NCI-H1048 (cell line): ENCODE data around the gene GPC4.

Experiments
- DNase-seq: peaks from one replicate; lab custom pipeline; 2025; lab: John Stamatoyannopoulos, UW

The GPC4 gene

DNA sequence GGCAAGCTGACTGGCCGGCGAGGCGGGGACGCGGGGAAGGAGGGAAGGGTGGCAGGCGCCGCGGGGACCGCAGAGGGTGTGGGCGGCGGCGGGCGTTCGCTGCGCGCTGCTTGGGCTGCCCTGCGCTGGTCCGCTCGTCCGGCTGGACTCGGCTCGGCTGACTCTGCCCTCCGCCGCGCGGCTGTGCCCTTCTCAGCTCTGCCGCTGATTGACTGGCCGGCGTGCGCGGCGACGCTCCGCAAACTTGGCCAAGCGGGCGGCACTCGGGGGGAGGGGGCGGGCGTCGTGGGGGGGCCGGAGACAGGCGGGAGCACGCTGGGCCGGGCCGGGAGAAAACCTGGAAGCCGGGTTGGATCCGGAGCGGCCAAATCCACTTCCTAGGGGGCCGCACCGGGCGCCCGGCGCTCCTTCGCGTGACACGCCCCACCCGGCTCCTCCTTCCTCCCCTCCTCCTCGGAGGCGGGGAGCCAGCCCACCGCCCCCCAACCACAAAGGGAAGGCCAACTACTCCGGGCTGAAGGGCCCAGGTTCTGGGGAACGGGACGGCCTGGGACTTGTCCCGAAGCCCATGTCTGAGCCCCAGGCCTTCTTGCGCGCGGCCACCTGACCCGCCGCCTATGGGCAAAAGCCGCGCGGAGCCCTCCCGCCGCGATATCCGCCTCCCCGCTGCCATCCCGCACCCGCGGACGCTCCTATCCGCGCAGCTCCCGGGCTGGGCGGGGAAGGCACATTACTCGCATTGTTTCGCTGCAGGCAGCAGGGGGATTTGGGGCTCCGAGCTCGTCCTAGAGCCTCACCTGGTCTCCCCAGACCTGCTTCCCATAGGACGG is at the start of gene GPC4:
GPC4 (minus strand) TSS at position 214 of the 830 bp plus-strand sequence. CDS start 524 bp downstream, outside the sequence.
- peak; percentile 9 for DNase-seq

DNA sequence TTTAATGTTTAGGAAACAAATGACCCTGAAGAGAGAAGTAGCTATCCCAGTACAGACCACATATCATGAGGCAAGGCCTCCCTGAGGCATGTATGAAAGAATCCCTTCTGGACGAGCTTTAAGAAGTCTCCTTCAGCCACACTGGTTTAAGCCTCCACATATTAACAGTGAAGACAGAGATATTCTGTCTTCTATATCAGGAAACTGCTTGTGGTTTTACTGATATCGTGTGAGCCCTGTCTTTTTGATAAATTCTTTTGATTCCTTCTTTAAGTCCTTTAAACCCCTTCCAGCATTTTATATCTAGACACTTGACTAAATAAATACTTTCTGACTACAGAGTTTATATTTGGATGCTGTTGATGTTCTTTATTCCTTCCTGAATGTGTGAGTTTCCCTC is 45.9 kb upstream of the GPC4 start:
- DNase-seq: no peak

DNA sequence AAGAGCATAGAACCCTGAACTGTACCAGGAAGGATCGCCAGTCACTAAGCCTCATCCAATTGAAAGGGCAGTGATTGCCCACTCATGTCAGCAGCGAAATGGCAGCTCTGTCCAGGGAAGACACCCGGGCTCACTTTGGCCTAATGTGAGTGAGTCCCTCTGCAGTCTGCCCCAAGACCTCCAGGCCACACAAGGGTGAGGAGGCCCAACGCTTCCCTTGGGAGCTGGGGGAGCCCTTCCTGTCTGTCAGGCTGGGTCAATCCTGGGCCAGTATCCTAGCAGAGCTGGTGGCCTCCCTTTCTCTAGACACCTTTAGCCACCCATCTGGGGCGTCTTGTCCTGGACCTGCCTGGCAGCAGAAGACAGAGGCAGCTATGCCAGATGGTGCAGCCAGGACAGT is 39.6 kb upstream of the GPC4 start:
- no peak for DNase-seq

DNA sequence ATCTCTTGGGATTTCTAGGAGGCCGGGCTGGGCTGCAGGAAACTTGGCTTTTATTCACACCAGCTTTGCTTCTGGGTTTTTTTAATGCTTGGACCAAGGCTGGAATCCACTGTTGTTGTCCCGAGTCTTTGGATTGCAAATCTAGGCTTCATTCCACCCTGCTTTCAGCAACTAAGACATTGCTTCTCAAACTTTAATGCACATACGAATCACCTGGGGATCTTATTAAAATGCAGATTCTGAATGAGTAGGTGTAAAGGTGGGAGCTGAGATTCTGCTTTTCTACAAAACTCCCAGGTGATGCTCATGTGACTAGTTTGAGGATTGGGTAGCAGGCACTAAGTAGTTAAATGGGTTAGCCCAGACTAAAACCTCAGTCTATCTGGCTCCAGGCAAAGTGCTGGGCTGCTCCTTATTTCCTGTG is 39.2 kb upstream of the GPC4 start:
- DNase-seq: no peak

DNA sequence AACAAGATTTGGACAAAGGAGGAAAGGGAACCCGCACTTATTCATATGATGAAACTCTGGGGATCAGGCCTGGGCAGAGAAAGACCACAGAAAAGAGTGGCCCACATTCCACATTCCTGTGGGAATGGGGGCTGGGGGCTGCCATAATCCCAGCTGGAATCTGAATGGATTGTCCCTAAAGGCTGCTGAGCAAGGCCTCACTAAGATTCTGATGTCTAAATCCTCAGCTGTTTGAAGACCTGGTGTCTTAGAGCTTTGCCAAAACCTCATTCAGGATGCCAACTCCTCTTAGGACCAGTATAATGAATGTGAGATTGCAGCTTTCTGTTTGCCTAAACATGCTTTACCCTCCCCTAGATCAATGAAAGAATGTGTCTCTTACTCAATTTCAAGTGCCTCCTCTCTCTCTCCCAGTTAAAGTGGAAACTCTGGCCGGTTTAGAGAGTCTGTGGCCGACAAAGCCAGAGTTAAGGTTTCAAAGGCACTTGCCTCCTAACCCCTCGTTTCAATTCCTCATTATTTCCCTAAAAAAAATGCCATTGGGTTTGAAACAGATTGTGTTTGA is 33.3 kb upstream of the GPC4 start:
- DNase-seq: no peak

DNA sequence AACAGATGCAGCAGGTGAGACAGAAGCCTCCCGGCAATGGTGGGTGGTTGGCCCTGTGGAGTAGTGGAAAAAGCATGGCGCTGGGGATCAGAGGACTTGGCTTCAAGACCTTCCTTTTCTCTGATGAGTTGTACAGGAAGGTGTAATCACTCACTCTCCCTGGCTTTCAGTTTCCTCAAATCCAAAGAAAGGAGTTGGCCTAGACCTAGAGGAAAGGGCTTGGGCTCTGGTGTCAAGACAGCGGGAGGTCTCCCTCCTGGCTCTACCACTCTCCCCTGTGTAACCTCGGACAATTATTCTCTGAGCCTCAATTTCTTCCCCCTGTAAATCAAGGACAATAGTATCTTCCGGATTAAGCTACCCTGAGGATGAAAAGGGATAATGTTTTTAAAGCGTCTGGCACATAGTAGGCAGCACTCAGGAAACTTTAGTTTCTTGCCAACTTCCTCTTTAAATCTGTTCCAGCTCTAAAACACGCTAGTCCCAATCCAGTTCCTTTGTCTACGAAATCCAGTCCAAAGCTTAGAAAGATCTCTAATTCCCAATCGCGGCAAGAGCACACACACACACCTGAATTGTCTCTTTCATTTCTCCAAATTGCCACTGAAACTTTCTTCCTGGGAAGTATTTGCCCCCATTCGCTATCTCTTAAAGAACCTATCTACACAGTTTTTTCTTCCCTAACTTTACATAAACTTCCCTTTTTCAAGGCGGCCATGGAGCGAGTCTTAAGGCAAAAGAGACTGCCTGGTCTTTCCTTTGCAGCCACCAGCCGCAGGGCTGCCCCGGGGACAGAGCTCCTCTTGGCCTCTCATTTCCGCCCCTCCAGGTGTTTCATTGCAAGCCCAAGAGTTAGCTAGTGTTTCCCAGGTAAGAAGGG is 29.9 kb upstream of the GPC4 start:
- DNase-seq: no peak

DNA sequence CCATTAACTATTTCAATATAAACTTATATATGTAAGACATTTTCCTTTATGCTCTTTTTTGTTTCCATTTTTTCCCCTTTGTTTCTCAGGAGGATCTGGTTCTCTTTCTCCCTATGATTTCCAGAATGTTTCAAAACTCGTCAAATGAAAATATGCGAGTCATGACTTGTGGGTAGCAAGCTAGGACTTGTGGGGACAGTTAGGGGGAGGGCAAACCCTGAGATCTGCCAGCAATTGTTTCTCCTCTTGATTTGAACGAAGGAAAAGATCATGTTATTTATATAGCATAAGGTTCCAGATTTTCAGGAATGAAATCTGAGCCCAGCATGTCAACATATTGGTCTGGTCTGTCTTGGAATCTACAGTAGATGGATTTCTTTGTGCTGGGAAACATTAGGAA is 28.9 kb upstream of the GPC4 start:
- DNase-seq: no peak

DNA sequence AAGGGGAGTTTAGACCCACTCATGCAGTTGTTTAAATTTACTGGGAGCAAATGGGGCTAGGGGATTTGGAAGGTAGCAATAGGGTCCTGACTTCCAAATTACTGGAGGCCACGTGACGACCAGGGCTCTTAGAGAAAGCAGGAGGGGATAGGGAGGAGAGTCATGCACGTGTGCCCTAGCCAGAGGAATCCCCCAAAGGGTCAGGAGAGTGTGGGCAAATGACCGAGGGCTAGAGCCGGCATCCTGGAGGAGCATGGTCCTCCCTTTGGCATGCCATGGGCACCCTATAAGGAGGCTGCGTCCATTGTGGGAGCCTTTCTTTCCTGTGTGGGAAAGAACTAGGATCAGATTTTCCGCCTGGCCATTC is 25.5 kb upstream of the GPC4 start:
- no peak for DNase-seq

DNA sequence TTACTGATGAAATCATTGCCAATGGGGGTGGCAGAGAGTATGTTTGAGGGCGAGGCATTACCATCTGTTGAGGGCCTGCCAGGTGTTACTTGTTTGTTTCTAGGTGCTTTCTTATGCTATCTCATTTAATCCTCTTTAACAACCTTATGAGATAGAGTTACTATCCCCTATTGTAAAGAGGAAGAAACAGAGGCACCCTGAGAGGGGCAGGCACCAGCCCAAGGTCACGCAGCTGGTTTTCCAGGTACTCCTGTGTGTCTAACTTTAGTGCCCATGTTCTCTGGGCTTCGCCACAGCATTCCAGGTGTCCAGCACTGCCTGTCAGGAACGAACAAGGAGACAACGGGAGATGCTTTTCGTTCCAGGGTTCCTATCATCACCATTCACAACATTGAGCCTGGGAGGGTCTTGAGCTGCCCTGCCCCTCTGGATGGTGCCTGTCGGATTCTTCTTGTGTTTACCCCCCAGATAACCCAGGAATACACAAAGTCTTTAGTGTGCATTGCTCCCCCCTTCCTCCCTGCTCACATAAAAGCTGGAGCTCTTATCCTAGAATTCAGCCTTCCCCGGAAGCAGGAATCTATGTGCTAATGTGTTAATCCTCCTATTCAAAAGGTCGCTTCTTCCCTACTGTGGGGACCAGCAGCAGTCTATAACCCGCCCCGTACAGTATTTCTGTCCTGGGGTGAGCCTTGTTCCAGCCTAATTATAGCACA is 24.9 kb upstream of the GPC4 start:
- no peak for DNase-seq

DNA sequence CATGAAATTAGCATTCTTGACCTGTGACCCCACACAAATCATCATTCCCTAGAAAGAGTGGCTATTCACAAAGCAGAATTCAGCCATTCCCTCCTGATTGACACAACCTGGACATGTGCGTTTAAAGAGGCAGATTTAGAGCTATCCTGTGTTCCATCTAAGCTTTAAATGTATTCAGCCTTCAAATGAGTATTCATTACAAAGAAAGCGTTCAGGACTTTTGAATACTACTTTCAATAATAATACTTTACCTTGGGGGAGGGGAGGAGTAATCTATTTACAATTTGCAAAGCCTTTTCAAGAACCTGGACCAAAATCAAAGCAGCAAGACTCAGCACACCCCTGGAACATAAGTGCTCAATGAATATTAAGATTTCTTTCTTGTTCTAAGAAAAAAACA is 22.5 kb upstream of the GPC4 start:
- DNase-seq: no peak

DNA sequence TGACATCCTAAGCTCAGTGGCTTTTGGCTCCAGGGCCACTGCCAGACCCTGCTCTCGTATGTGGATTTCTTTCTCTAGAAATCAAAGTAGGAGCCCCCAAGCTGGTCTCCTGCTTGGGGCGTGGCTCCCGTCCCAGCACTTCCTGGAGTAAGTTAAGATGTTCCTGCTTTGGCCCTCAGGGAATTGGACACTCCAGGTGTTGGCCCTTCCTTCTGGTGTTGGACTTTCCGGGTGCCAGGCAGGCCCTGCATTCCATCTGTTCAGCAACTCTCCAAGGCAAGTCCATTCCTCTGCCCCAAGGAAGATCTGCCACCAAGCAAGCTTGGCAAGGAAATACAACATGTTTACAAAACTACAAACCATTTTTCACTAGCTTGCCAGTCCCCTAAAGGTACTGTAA is 22.1 kb upstream of the GPC4 start:
- DNase-seq: no peak

DNA sequence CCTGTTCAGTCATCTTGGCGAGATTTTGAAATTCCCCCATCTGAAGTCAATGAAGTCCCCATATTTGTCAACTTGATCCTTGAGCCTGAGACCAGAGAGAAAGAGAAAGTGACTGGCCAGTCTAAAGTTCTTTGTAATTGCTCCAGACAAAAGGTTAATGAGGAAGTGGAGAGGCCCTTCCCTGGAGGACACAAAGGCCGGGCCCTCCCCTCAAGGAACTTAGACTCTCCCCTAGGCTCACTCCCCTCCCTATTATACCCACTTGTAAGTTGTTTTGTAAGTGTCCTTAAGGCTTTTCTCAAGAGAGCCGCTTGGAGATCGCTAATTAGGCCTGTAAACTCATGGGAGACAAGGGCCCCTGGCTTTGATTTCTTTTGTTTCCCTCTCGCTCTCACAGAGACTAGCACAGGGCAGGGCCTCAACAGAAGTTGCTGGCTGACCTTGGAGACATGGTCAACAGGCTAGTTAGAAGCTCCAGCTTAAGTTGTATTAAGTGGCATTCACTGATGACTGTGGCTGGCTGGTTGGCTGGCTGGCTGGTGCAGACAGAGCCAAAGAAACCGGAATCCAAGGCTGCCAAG is 20.3 kb upstream of the GPC4 start:
- DNase-seq: no peak

DNA sequence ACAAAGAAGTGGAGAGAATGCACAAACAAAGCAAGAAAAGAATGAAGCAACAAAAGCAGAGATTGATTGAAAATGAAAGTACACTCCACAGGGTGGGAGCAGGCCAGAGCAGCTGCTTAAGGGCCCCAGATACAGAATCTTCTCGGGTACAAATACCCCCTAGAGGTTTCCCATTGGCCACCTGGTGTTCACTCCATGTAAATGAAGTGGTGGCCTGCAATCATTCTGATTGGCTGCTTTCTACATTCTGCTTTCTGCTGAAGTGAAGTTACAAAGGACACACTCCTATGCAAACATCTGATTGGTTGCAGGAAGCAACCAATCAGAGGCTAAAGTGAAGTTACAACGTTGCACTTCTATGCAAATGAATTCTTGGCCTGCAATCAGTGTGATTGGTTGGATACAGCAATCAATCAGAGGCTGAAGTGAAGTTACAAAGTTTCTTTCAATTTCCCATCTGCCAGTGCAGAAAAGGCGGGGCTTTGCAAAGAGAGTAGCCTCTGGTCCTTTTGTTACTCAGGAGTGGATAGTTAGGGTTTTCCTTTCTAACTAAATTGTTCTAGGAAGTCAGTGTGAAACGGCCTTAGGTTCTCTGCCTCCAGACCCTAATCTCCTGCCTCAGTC is 19.0 kb upstream of the GPC4 start:
- no peak for DNase-seq

DNA sequence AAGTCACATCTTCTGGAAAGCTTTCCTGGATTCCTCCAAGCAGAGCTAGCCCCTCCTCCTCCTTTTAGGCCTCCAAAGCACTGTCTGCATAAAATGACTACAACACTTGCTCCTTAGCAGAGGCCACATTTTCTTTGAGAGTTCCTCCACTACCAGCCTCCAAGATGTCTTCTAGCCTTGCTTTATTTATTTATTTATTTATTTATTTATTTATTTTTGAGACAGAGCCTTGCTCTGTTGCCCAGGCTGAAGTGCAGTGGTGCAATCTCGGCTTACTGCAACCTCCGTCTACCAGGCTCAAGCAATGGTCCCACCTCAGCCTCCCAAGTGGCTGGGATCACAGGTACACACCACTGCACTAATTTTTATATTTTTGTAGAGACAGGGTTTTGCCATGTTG is 4.6 kb upstream of the GPC4 start:
- DNase-seq: no peak

DNA sequence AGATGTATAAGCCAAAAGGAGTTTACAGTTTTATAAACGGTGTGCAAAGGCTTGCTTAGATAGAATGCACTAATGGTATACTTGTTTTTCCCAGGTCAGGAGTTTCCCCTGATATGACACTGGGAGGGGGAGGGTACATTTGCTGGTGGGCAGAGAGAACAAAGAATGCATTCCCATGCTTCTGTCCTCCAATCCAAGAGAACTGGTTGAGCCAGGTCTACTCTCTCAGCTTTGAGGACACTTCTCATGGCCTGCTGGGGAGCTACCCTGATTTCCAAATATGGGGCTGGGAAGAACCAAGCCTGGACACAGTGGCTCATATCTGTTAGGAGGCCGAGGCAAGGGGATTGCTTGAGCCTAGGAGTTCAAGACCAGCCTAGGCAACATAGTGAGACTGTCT is 3.3 kb upstream of the GPC4 start:
- no peak for DNase-seq

DNA sequence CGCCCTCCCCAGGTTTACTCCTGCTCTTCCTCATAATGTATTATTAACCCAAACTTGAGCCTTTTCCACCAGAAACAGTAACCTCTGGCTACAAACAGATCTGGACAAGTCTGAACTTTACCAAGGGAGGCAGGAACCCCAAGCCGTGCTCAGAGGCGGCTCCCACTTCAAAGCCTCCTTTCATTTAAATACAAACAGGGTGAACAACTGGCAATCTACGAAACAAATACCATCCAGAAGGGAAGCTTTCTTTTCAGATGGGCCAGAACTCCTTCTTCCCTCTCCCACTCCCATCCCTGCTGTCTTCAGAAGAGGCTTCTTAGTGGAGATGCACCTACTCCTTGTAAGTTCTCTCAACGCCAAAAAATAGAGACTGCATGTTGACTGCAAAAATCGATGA is 2.1 kb upstream of the GPC4 start:
- no peak for DNase-seq

DNA sequence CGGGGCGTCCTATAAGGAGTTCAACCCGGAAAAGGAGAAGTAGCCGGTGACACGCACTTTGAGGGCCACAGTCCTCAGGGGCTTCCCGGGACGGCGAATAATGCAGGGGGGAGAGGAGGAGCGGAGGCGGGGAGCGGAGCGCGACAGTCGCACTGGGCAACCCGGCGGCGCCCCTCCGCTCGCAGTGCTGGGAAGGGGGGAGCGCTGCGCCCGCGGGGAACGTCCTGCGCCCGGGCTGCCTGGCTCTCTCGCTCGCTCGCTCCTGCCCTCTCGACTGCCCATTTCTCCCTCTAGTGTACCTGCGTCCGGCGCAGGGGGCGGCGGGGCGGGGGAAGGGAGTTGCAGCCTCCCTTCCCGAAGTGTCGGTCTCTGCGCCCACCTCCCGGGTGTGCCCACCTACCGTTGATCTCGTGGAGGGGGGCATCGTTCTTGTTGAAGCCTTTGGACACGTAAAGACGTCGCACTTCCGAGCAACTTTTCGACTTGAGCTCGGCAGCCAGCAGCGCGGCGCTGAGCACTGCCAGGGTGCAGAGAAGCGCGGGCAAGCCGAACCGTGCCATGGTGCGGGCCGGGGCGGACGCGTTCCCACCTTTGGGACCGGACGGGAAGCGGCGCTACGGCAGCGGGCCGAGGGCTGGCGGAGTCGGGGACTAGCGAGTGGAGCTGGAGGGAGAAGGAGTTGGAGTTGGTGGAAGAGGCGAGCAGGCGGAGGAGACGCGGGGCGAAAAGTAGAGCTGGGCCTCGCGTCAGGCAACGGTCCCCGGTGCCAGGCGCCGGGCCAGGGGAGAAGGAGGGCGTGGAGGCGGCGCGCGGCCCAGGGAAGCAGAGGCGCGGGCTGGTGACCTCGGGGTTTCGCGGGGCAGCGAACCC is 648 bp downstream of the GPC4 start:
- DNase-seq: no peak

DNA sequence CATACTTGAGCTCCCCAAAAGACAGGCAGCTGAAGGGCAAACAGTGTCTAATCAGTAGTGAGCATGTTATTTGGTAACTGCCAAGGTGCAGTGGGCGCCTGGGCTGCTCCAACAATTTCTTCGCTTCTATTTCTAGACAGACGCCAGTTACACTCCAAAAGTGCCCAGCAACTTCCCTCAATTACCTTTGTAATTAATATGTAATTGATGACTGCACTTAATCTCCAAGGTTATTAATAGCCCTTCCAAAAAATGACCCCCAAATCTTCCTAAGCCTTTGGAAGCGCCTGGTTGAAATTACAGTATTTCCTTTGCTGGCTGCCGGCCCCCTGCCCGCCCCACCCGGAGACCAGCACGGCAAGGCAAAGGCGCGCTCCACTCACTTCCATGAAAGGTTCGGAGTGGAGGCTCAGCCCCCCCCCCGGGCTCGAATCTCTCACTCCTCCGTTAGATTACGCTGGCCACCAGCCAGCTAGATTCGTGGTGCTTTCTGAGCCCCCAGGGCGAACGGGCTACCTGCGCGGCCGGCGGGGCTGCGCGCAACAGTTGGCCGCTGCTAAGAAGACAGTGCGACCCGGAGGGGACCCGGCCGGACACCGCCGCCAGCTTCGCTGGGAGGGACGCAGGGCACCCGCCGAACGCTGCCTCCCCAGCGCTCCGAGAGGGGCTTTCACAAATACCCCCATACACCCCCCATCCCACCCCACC is 1.9 kb downstream of the GPC4 start:
- no peak for DNase-seq

DNA sequence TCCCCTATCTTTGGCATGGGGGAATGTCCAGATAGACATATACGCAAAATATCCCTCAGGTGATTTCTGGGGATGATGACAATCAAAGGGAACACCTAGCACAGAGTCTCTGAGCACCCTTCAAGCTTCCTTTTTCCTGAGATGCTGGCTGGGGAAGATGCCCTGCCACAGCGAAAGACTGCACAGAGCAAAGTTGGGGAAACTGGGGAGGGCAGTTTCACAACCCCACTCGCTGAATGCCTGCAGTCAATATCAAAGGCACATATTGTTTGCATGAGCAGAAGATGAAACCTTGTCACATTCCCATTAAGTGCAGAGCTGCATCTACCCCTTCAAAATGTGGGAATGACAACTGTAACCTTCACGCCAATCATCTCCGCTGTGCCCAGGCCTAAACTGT is 2.6 kb downstream of the GPC4 start:
- no peak for DNase-seq

DNA sequence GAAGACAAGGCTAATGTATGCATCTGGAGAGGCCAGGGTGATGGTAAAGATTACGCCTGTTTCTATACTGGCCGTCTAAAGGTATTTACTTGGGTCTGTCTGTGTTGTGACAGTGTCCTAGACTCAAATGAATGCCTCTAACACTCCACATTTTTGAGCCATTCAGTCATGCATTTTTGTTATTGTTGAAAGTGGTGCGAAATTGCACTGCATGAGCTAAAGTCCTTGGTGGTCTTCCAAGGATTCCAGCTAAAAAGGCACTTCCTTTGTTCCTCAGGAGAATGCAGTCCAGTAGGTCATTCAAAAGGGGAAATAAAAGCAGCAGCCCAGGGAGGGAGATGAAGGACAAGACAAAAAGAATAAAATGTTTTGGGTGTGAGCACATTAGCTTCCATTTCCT is 3.0 kb downstream of the GPC4 start:
- no peak for DNase-seq
